DND-41 (cell line): ENCODE results near the gene PCCB.

Experiments
- EZH2 ChIP-seq: IDR thresholded peaks from 3 replicates; pipeline ENCODE4 v1.6.1; 2012; ENCODE audit warnings: borderline replicate concordance, low read depth, mild to moderate bottlenecking, moderate library complexity, low read length, inconsistent platforms; ENCODE audit not compliant: severe bottlenecking
- TF ChIP-seq, protein P1 (sequence below): IDR thresholded peaks from 2 replicates; pipeline ENCODE4 v1.5.1; 2012; ENCODE audit warnings: borderline replicate concordance, low read length, moderate library complexity, mild to moderate bottlenecking; ENCODE audit not compliant: poor library complexity, severe bottlenecking; ENCODE audit errors: extremely low read depth

DNA sequence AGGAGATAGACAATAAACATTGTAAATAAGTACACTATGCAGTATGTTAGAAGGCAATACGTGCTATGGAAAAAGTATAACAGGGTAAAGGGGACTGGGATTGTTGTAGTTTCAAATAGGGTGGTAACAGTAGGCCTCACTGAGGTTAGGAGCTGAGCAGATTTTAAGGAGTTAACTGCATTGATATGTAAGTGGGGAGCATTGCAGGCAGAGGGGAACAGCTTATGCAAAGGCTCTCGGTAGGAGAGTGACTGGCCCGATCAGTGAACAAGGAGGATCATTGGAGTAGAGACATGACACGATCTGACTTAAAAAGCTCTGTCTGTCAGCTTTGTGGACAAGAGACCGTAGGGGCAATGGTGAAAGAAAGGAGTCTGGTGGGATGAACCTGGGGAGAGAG lies 46.8 kb downstream of the PCCB start:
- no peak for TF ChIP-seq EZH2
- TF ChIP-seq, protein P1, sequence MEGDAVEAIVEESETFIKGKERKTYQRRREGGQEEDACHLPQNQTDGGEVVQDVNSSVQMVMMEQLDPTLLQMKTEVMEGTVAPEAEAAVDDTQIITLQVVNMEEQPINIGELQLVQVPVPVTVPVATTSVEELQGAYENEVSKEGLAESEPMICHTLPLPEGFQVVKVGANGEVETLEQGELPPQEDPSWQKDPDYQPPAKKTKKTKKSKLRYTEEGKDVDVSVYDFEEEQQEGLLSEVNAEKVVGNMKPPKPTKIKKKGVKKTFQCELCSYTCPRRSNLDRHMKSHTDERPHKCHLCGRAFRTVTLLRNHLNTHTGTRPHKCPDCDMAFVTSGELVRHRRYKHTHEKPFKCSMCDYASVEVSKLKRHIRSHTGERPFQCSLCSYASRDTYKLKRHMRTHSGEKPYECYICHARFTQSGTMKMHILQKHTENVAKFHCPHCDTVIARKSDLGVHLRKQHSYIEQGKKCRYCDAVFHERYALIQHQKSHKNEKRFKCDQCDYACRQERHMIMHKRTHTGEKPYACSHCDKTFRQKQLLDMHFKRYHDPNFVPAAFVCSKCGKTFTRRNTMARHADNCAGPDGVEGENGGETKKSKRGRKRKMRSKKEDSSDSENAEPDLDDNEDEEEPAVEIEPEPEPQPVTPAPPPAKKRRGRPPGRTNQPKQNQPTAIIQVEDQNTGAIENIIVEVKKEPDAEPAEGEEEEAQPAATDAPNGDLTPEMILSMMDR: no peak
